ENCODE results near the gene WTIP. TPM values are rescaled to one million over a fixed set of nuclear protein-coding genes. Genes with fewer than 3 reads are reported as not detected.
"Not testable (repeated sequence)": the region's sequence is repeated elsewhere in the genome, so short reads cannot be mapped to it uniquely, and the experiment has no call there.

WTIP gene
- total and polyA plus RNA-seq, 10 donors = 0.78 to 14.1 (median 7.9) TPM

DNA sequence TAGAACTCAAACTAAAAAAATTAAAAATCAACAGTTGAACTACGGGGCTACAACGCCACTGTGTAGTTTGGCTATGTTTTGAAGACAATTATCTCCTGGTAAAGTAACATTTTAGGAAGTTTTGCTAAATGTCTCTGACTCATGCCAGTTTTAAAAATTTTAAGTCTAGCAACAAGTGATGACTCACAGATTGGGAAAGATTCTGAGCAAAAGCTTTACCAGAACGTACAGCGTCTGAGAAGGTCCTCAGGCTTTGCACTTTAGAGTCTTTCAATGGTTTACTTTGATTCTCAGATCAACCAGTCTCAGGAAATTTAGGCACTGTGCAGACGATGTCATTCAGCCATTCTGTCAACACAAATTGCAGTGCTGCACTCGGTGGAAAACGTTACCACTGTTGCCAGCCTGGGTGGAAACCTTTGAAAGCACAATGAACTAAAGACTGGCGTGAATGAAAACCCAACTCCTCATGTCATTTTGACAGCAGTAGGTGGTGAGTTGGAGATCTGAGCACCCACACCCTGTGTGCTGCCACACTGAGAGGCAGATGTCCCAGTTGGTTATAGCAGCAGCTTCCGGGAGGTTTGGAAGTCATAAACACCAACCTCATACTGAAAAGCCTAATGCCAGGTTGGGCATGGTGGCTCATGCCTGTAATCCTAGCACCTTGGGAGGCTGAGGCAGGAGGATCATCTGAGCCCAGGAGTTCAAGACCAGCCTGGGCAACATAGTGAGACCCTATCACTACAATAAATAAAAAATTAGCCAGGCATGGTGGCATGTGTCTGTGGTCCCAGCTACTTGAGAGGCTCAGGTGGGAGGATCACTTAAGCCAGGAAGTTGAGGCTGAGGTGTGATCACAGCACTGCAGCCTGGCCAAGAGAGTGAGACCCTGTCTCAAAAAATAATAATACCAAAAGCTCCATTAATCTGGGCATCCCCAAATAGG lies 6.3 kb upstream of the WTIP start:
- Histone ChIP-seq H3K36me3 (peaks cover 0 to 38% (median 24%) of the 10 kb centered on the region in 6 donors), H3K27me3 (replicated peaks in 1 of 7) (peaks cover 0 to 5% (median 0%) of the 10 kb centered on the region in 7 donors), H3K9me3 (no peaks in the 10 kb centered on the region), H3K27ac (peak overlapping the region in 1 of 8 donors; percentile 30), H3K4me3 (no peak overlapping the region), H3K4me1 (peaks cover 0 to 10% (median 0%) of the 10 kb centered on the region in 6 donors)
- intact Hi-C loops (cut with DNase I; ENCODE audit: low total_unique reads) = no loop called here
- WGBS, 5 donors = 57 to 73% (median 64%) methylated on average over 8 to 9 of the region's 9 CpGs
- TF ChIP-seq, protein P1, sequence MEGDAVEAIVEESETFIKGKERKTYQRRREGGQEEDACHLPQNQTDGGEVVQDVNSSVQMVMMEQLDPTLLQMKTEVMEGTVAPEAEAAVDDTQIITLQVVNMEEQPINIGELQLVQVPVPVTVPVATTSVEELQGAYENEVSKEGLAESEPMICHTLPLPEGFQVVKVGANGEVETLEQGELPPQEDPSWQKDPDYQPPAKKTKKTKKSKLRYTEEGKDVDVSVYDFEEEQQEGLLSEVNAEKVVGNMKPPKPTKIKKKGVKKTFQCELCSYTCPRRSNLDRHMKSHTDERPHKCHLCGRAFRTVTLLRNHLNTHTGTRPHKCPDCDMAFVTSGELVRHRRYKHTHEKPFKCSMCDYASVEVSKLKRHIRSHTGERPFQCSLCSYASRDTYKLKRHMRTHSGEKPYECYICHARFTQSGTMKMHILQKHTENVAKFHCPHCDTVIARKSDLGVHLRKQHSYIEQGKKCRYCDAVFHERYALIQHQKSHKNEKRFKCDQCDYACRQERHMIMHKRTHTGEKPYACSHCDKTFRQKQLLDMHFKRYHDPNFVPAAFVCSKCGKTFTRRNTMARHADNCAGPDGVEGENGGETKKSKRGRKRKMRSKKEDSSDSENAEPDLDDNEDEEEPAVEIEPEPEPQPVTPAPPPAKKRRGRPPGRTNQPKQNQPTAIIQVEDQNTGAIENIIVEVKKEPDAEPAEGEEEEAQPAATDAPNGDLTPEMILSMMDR (IDR thresholded peaks at IDR 0.05 in 8 of 11, conservative IDR thresholded peaks at IDR 0.05 in 3 of 11) = no peak
- no peak for TF ChIP-seq POLR2A (IDR thresholded peaks at IDR 0.05)
- TF ChIP-seq POLR2AphosphoS5 (IDR thresholded peaks at IDR 0.05) = no peak
- DNase-seq = no peak

DNA sequence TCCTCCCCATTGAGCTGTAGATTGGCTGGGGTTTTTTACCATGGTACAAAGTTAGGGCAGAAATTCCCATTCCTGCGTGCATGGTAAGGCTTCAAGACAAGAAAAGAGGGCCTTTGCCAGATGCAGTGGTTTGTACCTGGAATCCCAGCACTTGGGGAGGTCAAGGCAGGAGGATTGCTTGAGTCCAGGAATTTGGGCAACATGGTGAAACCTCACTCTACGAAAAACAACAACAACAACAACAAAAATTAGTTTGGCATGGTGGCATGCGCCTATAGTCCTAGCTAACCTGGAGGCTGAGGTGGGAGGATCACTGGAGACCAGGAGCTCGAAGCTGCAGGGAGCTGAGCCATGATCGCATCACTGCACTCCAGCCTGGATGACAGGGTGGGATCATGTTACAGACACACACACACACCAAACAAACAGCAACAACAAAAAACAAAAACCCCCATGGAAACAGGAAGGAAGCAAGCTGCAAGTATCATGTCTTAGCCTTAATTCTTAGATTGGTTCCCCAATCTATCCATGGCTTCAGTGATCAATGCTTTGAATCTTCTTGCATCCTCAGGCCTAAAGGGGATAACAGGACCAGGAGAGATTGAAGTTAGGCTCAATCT lies 5.5 kb upstream of the WTIP start:
- H3K4me3 ChIP-seq = no peak overlapping the region
- 89 to 95% (median 91%) methylated on average over 5 of the region's 5 CpGs for WGBS, 5 donors
- no peaks in the 10 kb centered on the region for H3K9me3 ChIP-seq
- TF ChIP-seq POLR2A (IDR thresholded peaks at IDR 0.05) (no peak), POLR2AphosphoS5 (IDR thresholded peaks at IDR 0.05) (no peak)
- TF ChIP-seq, protein P1 (IDR thresholded peaks at IDR 0.05 in 8 of 11, conservative IDR thresholded peaks at IDR 0.05 in 3 of 11) = no peak
- H3K27ac ChIP-seq = no peak overlapping the region
- DNase-seq = no peak
- intact Hi-C loops (cut with DNase I; ENCODE audit: low total_unique reads) = no loop called here
- H3K4me1 ChIP-seq = peaks cover 0 to 16% (median 1%) of the 10 kb centered on the region in 6 donors
- peaks cover 0 to 30% (median 19%) of the 10 kb centered on the region in 6 donors for H3K36me3 ChIP-seq
- peaks cover 0 to 13% (median 7%) of the 10 kb centered on the region in 7 donors for H3K27me3 ChIP-seq (replicated peaks in 1 of 7)

DNA sequence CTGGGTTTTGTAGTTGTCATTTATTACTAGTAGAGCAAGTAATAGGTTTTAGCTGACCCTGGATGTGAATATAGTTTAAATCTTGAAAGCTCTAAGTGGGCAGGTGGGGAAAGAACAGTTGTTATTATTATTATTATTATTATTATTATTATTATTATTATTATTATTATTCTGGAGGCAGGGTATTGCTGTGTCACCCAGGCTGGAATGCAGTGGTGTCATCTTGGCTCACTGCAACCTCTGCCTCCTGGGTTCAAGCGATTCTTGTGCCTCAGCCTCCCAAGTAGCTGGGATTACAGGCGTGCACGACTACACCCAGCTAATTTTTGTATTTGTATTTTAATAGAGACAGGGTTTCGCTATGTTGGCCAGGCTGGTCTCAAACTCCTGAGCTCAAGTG lies 3.1 kb upstream of the WTIP start:
- H3K36me3 ChIP-seq; DNase-seq; H3K27ac ChIP-seq; H3K4me3 ChIP-seq; H3K9me3 ChIP-seq; intact Hi-C loops (cut with DNase I; ENCODE audit: low total_unique reads): not testable (repeated sequence)
- WGBS, 5 donors = 93 to 99% (median 95%) methylated on average over 4 of the region's 4 CpGs
- H3K4me1 ChIP-seq = peaks cover 0 to 34% (median 12%) of the 10 kb centered on the region in 6 donors
- peaks cover 0 to 36% (median 18%) of the 10 kb centered on the region in 7 donors for H3K27me3 ChIP-seq (replicated peaks in 1 of 7)

DNA sequence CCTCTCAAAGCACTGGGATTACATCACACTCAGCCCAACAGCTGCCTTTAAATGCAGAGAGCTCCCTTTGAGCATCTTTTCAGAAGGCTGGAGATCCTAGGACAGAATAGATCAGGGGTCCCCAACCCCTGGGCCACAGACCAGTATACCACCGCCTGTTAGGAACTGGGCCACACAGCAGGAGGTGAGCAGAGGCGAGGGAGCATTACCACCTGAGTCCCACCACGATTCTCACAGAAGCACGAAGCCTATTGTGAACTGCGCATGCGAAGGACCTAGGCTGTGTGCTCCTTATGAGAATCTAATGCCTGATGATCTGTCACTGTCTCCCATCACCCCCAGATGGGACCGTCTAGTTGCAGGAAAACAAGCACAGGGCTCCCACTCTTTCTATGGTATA lies 2.2 kb upstream of the WTIP start:
- H3K27ac ChIP-seq = no peak overlapping the region
- DNase-seq = no peak
- no peaks in the 10 kb centered on the region for H3K9me3 ChIP-seq
- peaks cover 0 to 45% (median 19%) of the 10 kb centered on the region in 7 donors for H3K27me3 ChIP-seq (replicated peaks in 1 of 7)
- intact Hi-C loops (cut with DNase I; ENCODE audit: low total_unique reads) = no loop called here
- no peaks in the 10 kb centered on the region for H3K36me3 ChIP-seq
- no peak overlapping the region for H3K4me3 ChIP-seq
- 78 to 88% (median 83%) methylated on average over 7 of the region's 7 CpGs for WGBS, 5 donors
- TF ChIP-seq, protein P1 (IDR thresholded peaks at IDR 0.05 in 8 of 11, conservative IDR thresholded peaks at IDR 0.05 in 3 of 11) = no peak
- TF ChIP-seq POLR2AphosphoS5 (IDR thresholded peaks at IDR 0.05) (no peak), POLR2A (IDR thresholded peaks at IDR 0.05) (no peak)
- H3K4me1 ChIP-seq = peaks cover 0 to 39% (median 15%) of the 10 kb centered on the region in 6 donors

Data from spleen (tissue), 11 donors.